Daoy (cell line): ENCODE results near the gene SEMA5B. TPM values are rescaled to one million over a fixed set of nuclear protein-coding genes. Genes with fewer than 3 reads are reported as not detected.

Experiments used
- DNase-seq: peaks from one replicate; pipeline ENCODE4 v3.0.0-alpha.2; 2015; ENCODE audit warnings: low read depth
- total RNA-seq: library from RNA; depleted of rRNA; stranded (reverse); fragments of >200 nt; shearing (Covaris generic); gene quantifications from 2 replicates; pipeline ENCODE4 v1.2.3, GENCODE V29; 2014

The SEMA5B gene
- total RNA-seq, 1 experiment from 2014 or later = not detected

GRCh38 chr3:122902326-122902725 is 125.2 kb downstream of the SEMA5B start:
- DNase-seq = peak; percentile 67

GRCh38 chr3:122898298-122898697 is 129.3 kb downstream of the SEMA5B start:
- DNase-seq = no peak

- peak; percentile 12 for DNase-seq
These were observed 133.6 kb downstream of the SEMA5B start for GRCh38 chr3:122893754-122894668.

GRCh38 chr3:122893282-122893681 is 134.3 kb downstream of the SEMA5B start:
- DNase-seq = peak; percentile 23

- no peak for DNase-seq
These were observed 135.2 kb downstream of the SEMA5B start for GRCh38 chr3:122892118-122892960.

GRCh38 chr3:122890720-122891220 is 136.8 kb downstream of the SEMA5B start:
- DNase-seq = no peak

GRCh38 chr3:122890077-122890719 is 137.4 kb downstream of the SEMA5B start:
- DNase-seq = no peak

- no peak for DNase-seq
These were observed 140.6 kb downstream of the SEMA5B start for GRCh38 chr3:122886946-122887345.

GRCh38 chr3:122886251-122886650 is 141.3 kb downstream of the SEMA5B start:
- DNase-seq = no peak

GRCh38 chr3:122882361-122882947 is 145.1 kb downstream of the SEMA5B start:
- DNase-seq = no peak

GRCh38 chr3:122880624-122881023 is 146.9 kb downstream of the SEMA5B start:
- no peak for DNase-seq

- no peak for DNase-seq
These were observed 147.4 kb downstream of the SEMA5B start for GRCh38 chr3:122880173-122880572.

GRCh38 chr3:122875547-122876127 is 151.9 kb downstream of the SEMA5B start:
- no peak for DNase-seq

- DNase-seq = no peak
These were observed 153.6 kb downstream of the SEMA5B start for GRCh38 chr3:122873741-122874515.

- no peak for DNase-seq
These were observed 159.2 kb downstream of the SEMA5B start for GRCh38 chr3:122868322-122868721.

GRCh38 chr3:122864498-122864897 is 163.1 kb downstream of the SEMA5B start:
- DNase-seq = no peak

GRCh38 chr3:122862381-122862780 is 165.2 kb downstream of the SEMA5B start:
- no peak for DNase-seq
